DND-41 (cell line): ENCODE results near the gene NFKBIE.
A peak's percentile ranks its signal among the peaks of the same experiment; 100 is the strongest.

Experiments used
- ATAC-seq: fragments of 200-7000 bp; cut with Tn5 transposase; 3 replicates; pipeline ENCODE4 v1.9.1; 2021; ENCODE audit warnings: low read depth; ENCODE audit not compliant: insufficient read depth
- DNase-seq: peaks from one replicate; pipeline ENCODE4 v3.0.0-alpha.2; 2020
- H2AFZ ChIP-seq: 2 replicates; pipeline ENCODE4 v1.6.0; 2012; ENCODE audit warnings: low read depth, low read length
- H3K27ac ChIP-seq: 2 replicates; pipeline ENCODE4 v1.5.1; 2012; ENCODE audit warnings: low read length, inconsistent platforms
- H3K27me3 ChIP-seq: fragments of 200-600 bp; sonication (generic); 2 replicates; pipeline ENCODE4 v1.6.0; 2012; ENCODE audit warnings: low read length, mild to moderate bottlenecking, inconsistent platforms; ENCODE audit not compliant: insufficient read depth, poor library complexity
- H3K36me3 ChIP-seq: 2 replicates; pipeline ENCODE4 v1.5.1; 2012; ENCODE audit warnings: low read length, inconsistent platforms; ENCODE audit not compliant: insufficient read depth
- H3K4me1 ChIP-seq: 2 replicates; pipeline ENCODE4 v1.5.1; 2012; ENCODE audit warnings: mild to moderate bottlenecking, low read length; ENCODE audit not compliant: insufficient read depth
- H3K4me2 ChIP-seq: 2 replicates; pipeline ENCODE4 v1.6.0; 2012; ENCODE audit warnings: mild to moderate bottlenecking, moderate library complexity, low read length, inconsistent platforms; ENCODE audit not compliant: insufficient read depth
- H3K4me3 ChIP-seq, 2 experiments: fragments of 200-600 bp in 1 of 2; shearing (Covaris generic) in 1 of 2; 2 replicates each; pipeline ENCODE4 v1.5.1; 2012 to 2016; ENCODE audit warnings: inconsistent platforms in 2 of 2, low read length in 2 of 2, mild to moderate bottlenecking in 2 of 2, low read depth in 1 of 2, moderate library complexity in 1 of 2
- H3K79me2 ChIP-seq: 2 replicates; pipeline ENCODE4 v1.6.0; 2012; ENCODE audit warnings: low read length, inconsistent platforms; ENCODE audit not compliant: insufficient read depth
- H3K9ac ChIP-seq: 2 replicates; pipeline ENCODE4 v1.6.0; 2012; ENCODE audit warnings: low read depth, mild to moderate bottlenecking, inconsistent platforms, low read length, moderate library complexity
- H3K9me3 ChIP-seq: 2 replicates; pipeline ENCODE4 v1.5.1; 2012; ENCODE audit warnings: low read length, moderate library complexity, mild to moderate bottlenecking, inconsistent platforms; ENCODE audit not compliant: insufficient read depth, severe bottlenecking
- H4K20me1 ChIP-seq: 2 replicates; pipeline ENCODE4 v1.6.0; 2012; ENCODE audit warnings: low read length; ENCODE audit not compliant: insufficient read depth
- EZH2 ChIP-seq: IDR thresholded peaks from 3 replicates; pipeline ENCODE4 v1.6.1; 2012; ENCODE audit warnings: borderline replicate concordance, low read depth, mild to moderate bottlenecking, moderate library complexity, low read length, inconsistent platforms; ENCODE audit not compliant: severe bottlenecking
- TF ChIP-seq, protein P1 (sequence below): IDR thresholded peaks from 2 replicates; pipeline ENCODE4 v1.5.1; 2012; ENCODE audit warnings: borderline replicate concordance, low read length, moderate library complexity, mild to moderate bottlenecking; ENCODE audit not compliant: poor library complexity, severe bottlenecking; ENCODE audit errors: extremely low read depth

The NFKBIE gene

DNA sequence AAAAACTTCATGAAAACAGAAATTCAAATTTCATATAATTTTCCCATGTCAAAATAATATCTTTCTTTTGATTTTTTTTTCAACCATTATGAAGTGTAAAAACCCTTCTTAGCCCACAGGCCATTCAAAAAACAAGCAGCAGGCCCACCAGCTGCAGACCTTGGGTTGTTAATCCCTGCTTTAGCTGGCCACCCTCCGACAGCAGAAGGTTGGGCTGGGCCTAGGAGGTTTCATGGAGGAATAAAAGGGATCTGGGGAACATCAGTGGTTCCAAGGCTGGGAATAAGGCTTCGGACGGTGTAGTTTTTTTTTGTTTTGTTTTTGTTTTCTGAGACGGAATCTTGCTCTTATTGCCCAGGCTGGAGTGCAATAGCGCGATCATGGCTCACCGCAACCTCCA, 22.0 kb downstream of the NFKBIE start:
- H3K9ac ChIP-seq, result no peak overlapping the region
- no peak for DNase-seq
- peaks cover 22% of the 10 kb centered on the region for H3K4me1 ChIP-seq
- peaks cover 14% of the 10 kb centered on the region for H4K20me1 ChIP-seq
- H3K4me3 ChIP-seq, result no peak overlapping the region
- H3K79me2 ChIP-seq, result peaks cover 15% of the 10 kb centered on the region
- no peak for ATAC-seq
- H2AFZ ChIP-seq, result no peak overlapping the region
- TF ChIP-seq, protein P1, sequence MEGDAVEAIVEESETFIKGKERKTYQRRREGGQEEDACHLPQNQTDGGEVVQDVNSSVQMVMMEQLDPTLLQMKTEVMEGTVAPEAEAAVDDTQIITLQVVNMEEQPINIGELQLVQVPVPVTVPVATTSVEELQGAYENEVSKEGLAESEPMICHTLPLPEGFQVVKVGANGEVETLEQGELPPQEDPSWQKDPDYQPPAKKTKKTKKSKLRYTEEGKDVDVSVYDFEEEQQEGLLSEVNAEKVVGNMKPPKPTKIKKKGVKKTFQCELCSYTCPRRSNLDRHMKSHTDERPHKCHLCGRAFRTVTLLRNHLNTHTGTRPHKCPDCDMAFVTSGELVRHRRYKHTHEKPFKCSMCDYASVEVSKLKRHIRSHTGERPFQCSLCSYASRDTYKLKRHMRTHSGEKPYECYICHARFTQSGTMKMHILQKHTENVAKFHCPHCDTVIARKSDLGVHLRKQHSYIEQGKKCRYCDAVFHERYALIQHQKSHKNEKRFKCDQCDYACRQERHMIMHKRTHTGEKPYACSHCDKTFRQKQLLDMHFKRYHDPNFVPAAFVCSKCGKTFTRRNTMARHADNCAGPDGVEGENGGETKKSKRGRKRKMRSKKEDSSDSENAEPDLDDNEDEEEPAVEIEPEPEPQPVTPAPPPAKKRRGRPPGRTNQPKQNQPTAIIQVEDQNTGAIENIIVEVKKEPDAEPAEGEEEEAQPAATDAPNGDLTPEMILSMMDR, result no peak
- no peak for TF ChIP-seq EZH2
- no peak overlapping the region for H3K4me2 ChIP-seq
- no peaks in the 10 kb centered on the region for H3K9me3 ChIP-seq
- peaks cover 10% of the 10 kb centered on the region for H3K36me3 ChIP-seq
- H3K27ac ChIP-seq, result no peak overlapping the region
- H3K27me3 ChIP-seq, result no peaks in the 10 kb centered on the region

DNA sequence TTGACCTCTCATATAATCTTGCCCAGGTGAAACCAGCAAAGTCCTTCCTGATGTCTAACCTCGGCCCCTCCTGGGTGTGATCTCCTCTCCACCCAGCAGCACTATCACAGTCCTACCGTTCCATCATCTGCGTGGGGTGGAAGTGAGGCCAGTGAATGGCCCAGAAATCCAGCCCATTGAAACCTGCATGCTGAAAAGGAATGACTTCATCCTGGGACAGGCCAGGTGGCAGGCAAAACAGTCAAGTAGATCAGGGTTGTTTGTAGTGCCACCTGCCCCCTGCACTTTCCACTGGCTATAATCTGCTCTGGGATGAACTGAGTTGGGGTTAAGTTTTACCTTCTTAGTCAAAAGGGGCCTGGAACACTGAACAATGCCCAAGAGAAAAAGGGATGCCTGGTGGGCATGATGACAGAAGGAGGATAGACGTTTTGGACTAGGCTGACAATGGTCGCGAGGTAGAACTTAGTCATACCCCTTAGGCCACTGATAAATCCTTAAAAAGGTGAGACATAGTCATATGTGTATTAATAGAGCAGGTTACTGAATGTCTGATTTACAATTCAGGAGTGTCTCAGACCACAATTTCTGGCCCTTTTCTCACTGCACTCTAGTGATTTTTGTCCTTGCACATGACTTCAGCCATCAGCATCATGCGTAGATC, 26.5 kb downstream of the NFKBIE start:
- Histone ChIP-seq H3K27me3 (no peaks in the 10 kb centered on the region), H2AFZ (no peak overlapping the region), H3K4me1 (peaks cover 16% of the 10 kb centered on the region), H3K4me2 (no peak overlapping the region), H3K4me3 (no peak overlapping the region), H4K20me1 (no peaks in the 10 kb centered on the region), H3K79me2 (no peaks in the 10 kb centered on the region), H3K9ac (no peak overlapping the region), H3K36me3 (peaks cover 8% of the 10 kb centered on the region), H3K9me3 (no peaks in the 10 kb centered on the region), H3K27ac (no peak overlapping the region)
- no peak for DNase-seq
- no peak for ATAC-seq
- TF ChIP-seq, protein P1, result no peak
- no peak for TF ChIP-seq EZH2

DNA sequence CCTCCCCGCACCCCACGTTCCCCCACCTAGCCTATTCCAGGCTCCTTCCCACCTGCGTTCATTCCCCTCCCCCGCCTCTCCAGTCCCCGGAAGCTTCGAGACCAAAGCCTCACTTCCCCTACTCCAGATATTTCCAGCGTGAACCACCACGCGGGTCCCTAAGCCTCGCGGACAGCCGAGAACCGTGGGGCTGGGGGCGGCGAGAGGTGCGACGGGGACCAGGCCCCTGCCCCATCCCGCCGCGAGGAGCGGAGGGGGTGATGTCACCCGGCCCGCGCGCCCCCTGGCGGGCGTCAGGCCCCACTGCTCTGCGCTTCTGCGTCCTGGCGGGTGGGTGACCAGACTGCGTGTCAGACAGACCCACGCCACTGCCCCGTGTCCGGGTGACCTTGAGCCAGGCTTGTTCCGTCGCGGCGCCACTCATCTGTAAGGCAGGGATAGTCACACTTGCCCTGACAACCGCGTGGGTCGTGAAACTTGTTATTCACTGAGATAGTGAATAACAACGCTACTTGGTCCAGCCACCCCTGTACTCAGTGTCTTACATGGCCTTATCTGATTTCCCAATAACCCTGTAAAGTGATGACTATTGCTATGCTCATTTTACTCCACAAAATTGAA, 27.4 kb downstream of the NFKBIE start:
- TF ChIP-seq, protein P1, result peak; percentile 99
- no peak for TF ChIP-seq EZH2
- Histone ChIP-seq H3K9me3 (no peaks in the 10 kb centered on the region), H4K20me1 (no peaks in the 10 kb centered on the region), H3K9ac (peak overlapping the region; percentile 58), H3K27me3 (no peaks in the 10 kb centered on the region), H3K4me2 (peak overlapping the region; percentile 86), H3K4me1 (peaks cover 16% of the 10 kb centered on the region), H2AFZ (peak overlapping the region; percentile 90), H3K4me3 (peak overlapping the region; percentile 12 to 66; a peak in 3 of 4 replicates), H3K36me3 (peaks cover 17% of the 10 kb centered on the region), H3K79me2 (no peaks in the 10 kb centered on the region), H3K27ac (peak overlapping the region; percentile 65)
- DNase-seq (peak; percentile 74), ATAC-seq (peak; percentile 90)
